CD4-positive, alpha-beta T cell treated with Interleukin-21 for 1 hour (primary cell): Measurements from ENCODE around the gene P4HTM.

Experiments used
- DNase-seq: peaks from one replicate; pipeline ENCODE4 v3.0.0-alpha.2; 2020

P4HTM gene

GRCh38 chr3:49025793-49026520 is 35.9 kb downstream of the P4HTM start:
- no peak for DNase-seq

- DNase-seq = no peak
Measured at GRCh38 chr3:49026536-49026935, 36.5 kb downstream of the P4HTM start.

- no peak for DNase-seq
Measured at GRCh38 chr3:49027634-49028033, 37.6 kb downstream of the P4HTM start.

- DNase-seq = no peak
Measured at GRCh38 chr3:49028298-49028672, 38.2 kb downstream of the P4HTM start.

GRCh38 chr3:49028673-49029562 is 38.9 kb downstream of the P4HTM start, which contains the start of gene IMPDH2:
TSS of gene IMPDH2 (minus strand) at chr3:49029398. CDS start at chr3:49029350, 48 bp downstream.
- DNase-seq = peak; percentile 96

GRCh38 chr3:49029563-49029884 is 39.5 kb downstream of the P4HTM start:
- DNase-seq = no peak

GRCh38 chr3:49030321-49030720 is 40.3 kb downstream of the P4HTM start:
- no peak for DNase-seq

- DNase-seq = no peak
Measured at GRCh38 chr3:49032646-49033304, 42.7 kb downstream of the P4HTM start.

- DNase-seq = no peak
Measured at GRCh38 chr3:49034650-49035049, 44.6 kb downstream of the P4HTM start.

- DNase-seq = no peak
Measured at GRCh38 chr3:49035281-49035680, 45.2 kb downstream of the P4HTM start.

GRCh38 chr3:49053543-49053942 is 63.5 kb downstream of the P4HTM start:
- DNase-seq = no peak

GRCh38 chr3:49054344-49054862 is 64.4 kb downstream of the P4HTM start:
- DNase-seq = no peak
